GF-D8 (cell line): ENCODE results near the gene BCAS1.
A peak's percentile ranks its signal among the peaks of the same experiment; 100 is the strongest.

ENCODE experiments used
- DNase-seq: peaks from one replicate; lab custom pipeline; 2025; lab: John Stamatoyannopoulos, UW

BCAS1 gene

GRCh38 chr20:54103067-54103761, 32.8 kb upstream of the BCAS1 start:
- peak; percentile 21 for DNase-seq

GRCh38 chr20:54102543-54102942, 32.1 kb upstream of the BCAS1 start:
- DNase-seq: no peak

GRCh38 chr20:54100563-54100962, 30.2 kb upstream of the BCAS1 start:
- no peak for DNase-seq

GRCh38 chr20:54099894-54100293, 29.5 kb upstream of the BCAS1 start:
- DNase-seq: no peak

GRCh38 chr20:54098047-54098446, 27.7 kb upstream of the BCAS1 start:
- no peak for DNase-seq

- no peak for DNase-seq
Measured at GRCh38 chr20:54097236-54097529, 26.8 kb upstream of the BCAS1 start.

- DNase-seq: no peak
Measured at GRCh38 chr20:54095824-54096223, 25.4 kb upstream of the BCAS1 start.

GRCh38 chr20:54094268-54094580, 23.8 kb upstream of the BCAS1 start:
- no peak for DNase-seq

GRCh38 chr20:54093423-54094267, 23.3 kb upstream of the BCAS1 start:
- no peak for DNase-seq

GRCh38 chr20:54092021-54092420, 21.6 kb upstream of the BCAS1 start:
- no peak for DNase-seq

- DNase-seq: no peak
Measured at GRCh38 chr20:54091120-54091480, 20.7 kb upstream of the BCAS1 start.

GRCh38 chr20:54090230-54091119, 20.1 kb upstream of the BCAS1 start:
- no peak for DNase-seq

- DNase-seq: no peak
Measured at GRCh38 chr20:54088430-54088829, 18.0 kb upstream of the BCAS1 start.

- DNase-seq: no peak
Measured at GRCh38 chr20:54086507-54087039, 16.2 kb upstream of the BCAS1 start.

- no peak for DNase-seq
Measured at GRCh38 chr20:54085910-54086309, 15.5 kb upstream of the BCAS1 start.

- no peak for DNase-seq
Measured at GRCh38 chr20:54085425-54085824, 15.0 kb upstream of the BCAS1 start.

- DNase-seq: no peak
Measured at GRCh38 chr20:54084727-54085388, 14.5 kb upstream of the BCAS1 start.

GRCh38 chr20:54084193-54084592, 13.8 kb upstream of the BCAS1 start:
- no peak for DNase-seq

GRCh38 chr20:54083459-54083858, 13.1 kb upstream of the BCAS1 start:
- no peak for DNase-seq

- no peak for DNase-seq
Measured at GRCh38 chr20:54082100-54082499, 11.7 kb upstream of the BCAS1 start.

GRCh38 chr20:54079652-54080051, 9.3 kb upstream of the BCAS1 start:
- DNase-seq: no peak
